K562 (cell line): ENCODE data around the gene CAB39.

Experiments
- CEBPB ChIP-seq: fragments of 450-650 bp; IDR thresholded peaks from 2 replicates; pipeline ENCODE4 v1.6.1; 2016; ENCODE audit warnings: missing genetic modification characterization, missing compliant biosample characterization
- CTCF ChIP-seq, 3 experiments: IDR thresholded peaks in 2 of 3; conservative IDR thresholded peaks in 1 of 3; 2 replicates each; pipeline ENCODE4 v1.5.1; 2011 to 2012; ENCODE audit warnings: low read length in 3 of 3, mild to moderate bottlenecking in 3 of 3, control low read depth in 2 of 3, improper control_type of control experiment in 1 of 3, inconsistent platforms in 1 of 3, low read depth in 1 of 3, mixed read lengths in 1 of 3, moderate library complexity in 1 of 3; ENCODE audit not compliant: insufficient read depth in 2 of 3
- DPF2 ChIP-seq: fragments of 450-650 bp; IDR thresholded peaks from 2 replicates; pipeline ENCODE4 v1.6.1; 2016
- EZH2 ChIP-seq: IDR thresholded peaks from 2 replicates; pipeline ENCODE4 v1.6.1; 2012; ENCODE audit warnings: low read depth, mild to moderate bottlenecking, inconsistent platforms, low read length, borderline replicate concordance
- HDAC1 ChIP-seq, 2 experiments: fragments of 450-650 bp; IDR thresholded peaks; 2 replicates each; pipeline ENCODE4 v1.6.1; 2016 to 2017; ENCODE audit warnings: inconsistent platforms in 1 of 2, mild to moderate bottlenecking in 1 of 2, moderate library complexity in 1 of 2
- JUND ChIP-seq, 2 experiments: IDR thresholded peaks; 2 replicates in 1 of 2; 3 replicates in 1 of 2; pipeline ENCODE4 v1.6.1; 2011; ENCODE audit warnings: borderline replicate concordance in 2 of 2, low read depth in 2 of 2, low read length in 2 of 2, improper control_type of control experiment in 1 of 2, missing biosample characterization in 1 of 2, missing genetic modification characterization in 1 of 2, missing genetic modification reagents in 1 of 2
- MEF2A ChIP-seq: IDR thresholded peaks from 2 replicates; pipeline ENCODE4 v1.6.1; 2011; ENCODE audit warnings: low read depth, mild to moderate bottlenecking, low read length, moderate library complexity; ENCODE audit not compliant: control insufficient read depth
- SIN3A ChIP-seq, 2 experiments: fragments of 150-350 bp in 1 of 2; IDR thresholded peaks; 2 replicates each; pipeline ENCODE4 v1.6.1; 2011 to 2016; ENCODE audit warnings: borderline replicate concordance in 2 of 2, low read depth in 2 of 2, low read length in 2 of 2, mild to moderate bottlenecking in 2 of 2, moderate library complexity in 2 of 2; ENCODE audit not compliant: control insufficient read depth in 1 of 2
- SPI1 ChIP-seq: IDR thresholded peaks from 2 replicates; pipeline ENCODE4 v1.6.1; 2011; ENCODE audit warnings: low read depth, low read length, control low read depth, borderline replicate concordance
- SREBF2 ChIP-seq: sonication (generic); formaldehyde crosslinking; IDR thresholded peaks from 2 replicates; pipeline ENCODE4 v1.4.0; 2020; ENCODE audit warnings: mild to moderate bottlenecking, missing genetic modification reagents
- XRCC4 ChIP-seq: IDR thresholded peaks from one replicate; pipeline ENCODE4 v1.6.1; 2011; ENCODE audit not compliant: insufficient read depth, insufficient read length; ENCODE audit errors: extremely low read depth
- ZNF347 ChIP-seq: fragments of 450-650 bp; formaldehyde crosslinking; IDR thresholded peaks from 2 replicates; pipeline ENCODE4 v1.4.0; 2020; ENCODE audit warnings: low read depth, mild to moderate bottlenecking, moderate library complexity

DNA sequence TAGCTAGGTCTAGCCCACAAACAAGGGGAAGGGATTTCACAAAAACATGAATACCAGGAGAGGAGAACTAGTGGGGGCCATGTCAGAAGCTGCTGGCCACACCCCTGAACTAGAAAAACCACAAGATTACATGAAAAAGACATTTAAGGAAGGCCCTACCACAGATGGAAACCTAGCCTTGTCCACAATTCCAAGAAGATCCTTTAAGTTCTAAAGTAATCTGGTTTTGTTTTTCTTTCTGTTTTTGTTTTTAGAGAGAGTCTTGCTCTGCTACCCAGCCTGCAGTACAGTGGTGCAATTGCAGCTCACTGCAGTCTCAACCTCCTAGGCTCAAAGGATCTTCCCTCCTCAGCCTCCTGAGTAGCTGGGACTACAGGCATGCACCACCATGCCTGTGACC lies 34.2 kb upstream of the CAB39 start:
- TF ChIP-seq JUND (IDR thresholded peaks at IDR 0.05; ENCODE audit: borderline replicate concordance, low read depth, low read length) (no peak), JUND (tag; IDR thresholded peaks at IDR 0.05; ENCODE audit: borderline replicate concordance, low read depth, low read length) (no peak), HDAC1 (IDR thresholded peaks at IDR 0.05) (no peak), CTCF (IDR thresholded peaks at IDR 0.05 in 2 of 3, conservative IDR thresholded peaks at IDR 0.05 in 1 of 3; ENCODE audit: insufficient read depth in 2 of 3, low read depth in 1 of 3, low read length in 3 of 3) (no peak), ZNF347 (CRISPR knock-in tag) (no peak), SPI1 (no peak), SREBF2 (CRISPR knock-in tag) (no peak), SIN3A (IDR thresholded peaks at IDR 0.05; ENCODE audit: borderline replicate concordance in 2 of 2, control insufficient read depth in 1 of 2, low read depth in 2 of 2, low read length in 2 of 2) (no peak), EZH2 (no peak), DPF2 (no peak), CEBPB (tag) (no peak), XRCC4 (no peak), MEF2A (no peak)
